IMR-90 (cell line): Measurements from ENCODE around the gene CCDC200. TPM values are rescaled to one million over a fixed set of nuclear protein-coding genes. Genes with fewer than 3 reads are reported as not detected.
"Not testable (repeated sequence)": the region's sequence is repeated elsewhere in the genome, so short reads cannot be mapped to it uniquely, and the experiment has no call there.

Source experiments
- ATAC-seq: fragments of 200-7000 bp; cut with Tn5 transposase; 2 replicates; pipeline ENCODE4 v1.9.1; 2020; ENCODE audit warnings: low read depth, mild to moderate bottlenecking, moderate library complexity
- BruUV-seq: library from RNA; stranded (reverse); fragments of 400-500 nt; replicated peaks from 2 replicates; lab custom pipeline; 2021; lab: Mats Ljungman, UMichigan
- CTCF ChIA-PET: fragments of 300-600 bp; formaldehyde crosslinking; extraction: SDS; loops from one replicate; lab custom pipeline; 2021; ENCODE audit warnings: antibody characterized with exemption; lab: Yijun Ruan, JAX
- POLR2A ChIA-PET: fragments of 300-600 bp; sonication (Branson Sonifier 250); formaldehyde crosslinking; loops from one replicate; lab custom pipeline; 2022; ENCODE audit warnings: antibody characterized with exemption; ENCODE audit not compliant: unreplicated experiment; lab: Charles Lee
- DNase-seq: peaks from one replicate; pipeline ENCODE4 v3.0.0; 2013
- H2AFZ ChIP-seq: replicated peaks from 2 replicates; pipeline ENCODE3; 2013; ENCODE audit warnings: low read length, mild to moderate bottlenecking; ENCODE audit not compliant: poor library complexity
- H2AK5ac ChIP-seq: 2 replicates; pipeline ENCODE4 v1.6.1; 2013; ENCODE audit warnings: low read depth, low read length, inconsistent platforms
- H2AK9ac ChIP-seq: replicated peaks from 2 replicates; pipeline ENCODE3; 2013; ENCODE audit warnings: mild to moderate bottlenecking, low read depth, low read length, moderate library complexity; ENCODE audit not compliant: poor library complexity
- H2BK120ac ChIP-seq: 2 replicates; pipeline ENCODE4 v1.6.1; 2013; ENCODE audit warnings: low read depth, low read length, inconsistent platforms
- H2BK15ac ChIP-seq: 3 replicates; pipeline ENCODE4 v1.6.1; 2013; ENCODE audit warnings: low read depth, low read length, inconsistent platforms
- H2BK20ac ChIP-seq: 2 replicates; pipeline ENCODE4 v1.6.1; 2013; ENCODE audit warnings: low read depth, mild to moderate bottlenecking, inconsistent platforms, low read length, moderate library complexity
- H2BK5ac ChIP-seq: 2 replicates; pipeline ENCODE4 v1.6.1; 2013; ENCODE audit warnings: mild to moderate bottlenecking, low read depth, low read length, inconsistent platforms; ENCODE audit not compliant: poor library complexity, severe bottlenecking
- H3K14ac ChIP-seq: replicated peaks from 2 replicates; pipeline ENCODE4 v1.6.1; 2013; ENCODE audit warnings: low read depth, low read length, inconsistent platforms
- H3K18ac ChIP-seq: 2 replicates; pipeline ENCODE4 v1.6.1; 2013; ENCODE audit warnings: low read depth, low read length, control low read depth
- H3K23ac ChIP-seq: 2 replicates; pipeline ENCODE4 v1.6.1; 2013; ENCODE audit warnings: low read depth, low read length, inconsistent platforms
- H3K27ac ChIP-seq: 2 replicates; pipeline ENCODE4 v1.5.1; 2013; ENCODE audit warnings: mild to moderate bottlenecking, control low read depth, low read length; ENCODE audit not compliant: insufficient read depth
- H3K27me3 ChIP-seq: 2 replicates; pipeline ENCODE4 v1.6.1; 2013; ENCODE audit warnings: low read length; ENCODE audit not compliant: control insufficient read depth, insufficient read depth
- H3K36me3 ChIP-seq: 2 replicates; pipeline ENCODE4 v1.6.1; 2013; ENCODE audit warnings: low read length, mixed read lengths; ENCODE audit not compliant: control insufficient read depth, insufficient read depth
- H3K4ac ChIP-seq: 2 replicates; pipeline ENCODE4 v1.6.1; 2013; ENCODE audit warnings: low read depth, low read length, inconsistent platforms
- H3K4me1 ChIP-seq: 2 replicates; pipeline ENCODE4 v1.6.1; 2013; ENCODE audit warnings: low read length, mixed read lengths; ENCODE audit not compliant: control insufficient read depth, insufficient read depth
- H3K4me2 ChIP-seq: 2 replicates; pipeline ENCODE4 v1.6.1; 2013; ENCODE audit warnings: low read depth, mild to moderate bottlenecking, control low read depth, low read length, moderate library complexity
- H3K4me3 ChIP-seq: 2 replicates; pipeline ENCODE4 v1.5.1; 2013; ENCODE audit warnings: low read depth, mild to moderate bottlenecking, control low read depth, low read length, moderate library complexity; ENCODE audit not compliant: insufficient read depth
- H3K56ac ChIP-seq: 2 replicates; pipeline ENCODE4 v1.6.1; 2013; ENCODE audit warnings: low read length, inconsistent platforms; ENCODE audit not compliant: insufficient read depth; ENCODE audit errors: extremely low read depth
- H3K79me1 ChIP-seq, 2 experiments: 2 replicates each; pipeline ENCODE4 v1.6.1; 2013; ENCODE audit warnings: low read length in 2 of 2, inconsistent platforms in 1 of 2, low read depth in 1 of 2
- H3K9ac ChIP-seq: 2 replicates; pipeline ENCODE4 v1.6.1; 2013; ENCODE audit warnings: low read depth, low read length, control low read depth
- H3K9me1 ChIP-seq: 2 replicates; pipeline ENCODE4 v1.6.1; 2013; ENCODE audit warnings: low read length, inconsistent platforms; ENCODE audit not compliant: insufficient read depth
- H3K9me3 ChIP-seq: 2 replicates; pipeline ENCODE4 v1.6.1; 2013; ENCODE audit warnings: low read length; ENCODE audit not compliant: control insufficient read depth, insufficient read depth
- H4K20me1 ChIP-seq: 2 replicates; pipeline ENCODE4 v1.6.1; 2013; ENCODE audit warnings: low read length, inconsistent platforms; ENCODE audit not compliant: insufficient read depth
- H4K5ac ChIP-seq: 2 replicates; pipeline ENCODE4 v1.6.1; 2013; ENCODE audit warnings: mild to moderate bottlenecking, low read depth, low read length, control low read depth
- H4K8ac ChIP-seq, 2 experiments: 2 replicates each; pipeline ENCODE4 v1.6.1; 2013; ENCODE audit warnings: low read depth in 2 of 2, low read length in 2 of 2, control low read depth in 1 of 2, inconsistent platforms in 1 of 2
- H4K91ac ChIP-seq: 2 replicates; pipeline ENCODE4 v1.6.1; 2013; ENCODE audit warnings: low read depth, low read length, inconsistent platforms; ENCODE audit not compliant: insufficient read depth
- POLR2A ChIP-seq: IDR thresholded peaks from 2 replicates; pipeline ENCODE4 v1.6.1; 2012; ENCODE audit warnings: mild to moderate bottlenecking, low read depth, low read length
- WGBS, 2 experiments: methylation state at CpG; one replicate each; pipeline versions ENCODE4 v1.1.5 to v1.1.7; 2013; ENCODE audit warnings: missing lambda C conversion rate in 2 of 2; ENCODE audit not compliant: insufficient read length in 1 of 2; ENCODE audit errors: extremely low coverage in 2 of 2; 5-methylcytosine and 5-hydroxymethylcytosine counted together
- dilution Hi-C: fragments of 300-500 bp; cut with HindIII; formaldehyde crosslinking; loops from one replicate; pipeline ENCODE4 v1.14.3; 2018; ENCODE audit warnings: low sequenced_read_pairs; ENCODE audit not compliant: unreplicated experiment
- in situ Hi-C: fragments of 300-500 bp; cut with MboI; formaldehyde crosslinking; loops from 3 replicates; pipeline ENCODE4 v1.14.3; 2019; ENCODE audit warnings: low sequenced_read_pairs, inconsistent platforms, mixed read lengths
- intact Hi-C: fragments of 100-400 bp; cut with micrococcal nuclease; formaldehyde crosslinking; loops from 2 replicates; pipeline ENCODE4 v1.10.0; 2022
- polyA plus RNA-seq, 3 experiments: library from polyadenylated mRNA; depleted of rRNA; stranded (reverse); fragments of >200 nt; gene quantifications; 2 replicates each; pipeline ENCODE4 v1.2.3, GENCODE V29; 2012; ENCODE audit warnings: low replicate concordance in 1 of 3
- total RNA-seq: library from RNA; depleted of rRNA; stranded (reverse); fragments of >200 nt; gene quantifications from 2 replicates; pipeline ENCODE4 v1.2.3, GENCODE V29; 2012

The CCDC200 gene
- total and polyA plus RNA-seq, 2 of the 4 experiments (the other 2 are of a cell fraction) = not detected

DNA sequence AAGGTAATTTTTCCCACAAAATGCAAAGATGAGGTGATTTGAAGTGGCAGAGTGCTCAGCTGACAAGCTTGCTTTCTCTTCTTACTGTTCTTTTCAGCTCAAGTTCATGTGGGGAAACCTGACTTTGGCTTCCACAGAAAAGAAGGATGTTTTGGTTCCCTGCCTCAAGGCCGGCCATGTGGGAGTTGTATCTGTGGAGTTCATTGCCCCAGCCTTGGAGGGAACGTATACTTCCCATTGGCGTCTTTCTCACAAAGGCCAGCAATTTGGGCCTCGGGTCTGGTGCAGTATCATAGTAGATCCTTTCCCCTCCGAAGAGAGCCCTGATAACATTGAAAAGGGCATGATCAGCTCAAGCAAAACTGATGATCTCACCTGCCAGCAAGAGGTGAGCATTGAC lies 35.2 kb downstream of the CCDC200 start:
- no peak for DNase-seq
- intact Hi-C loops = no loop called here
- no peak overlapping the region for H2BK15ac ChIP-seq
- TF ChIP-seq POLR2A = no peak
- no peak overlapping the region for H2BK120ac ChIP-seq
- H2AK9ac ChIP-seq = no peak overlapping the region
- H3K4ac ChIP-seq = no peak overlapping the region
- H3K27ac ChIP-seq = no peak overlapping the region
- no peak overlapping the region for H2AFZ ChIP-seq
- H2BK20ac ChIP-seq = no peak overlapping the region
- no peaks in the 10 kb centered on the region for H3K4me1 ChIP-seq
- ChIA-PET POLR2A (no interaction called here), CTCF (no interaction called here)
- H3K56ac ChIP-seq = no peak overlapping the region
- no peak overlapping the region for H2BK5ac ChIP-seq
- 96% methylated on average over 4 of the region's 5 CpGs; no CpG with 5 or more reads in 1 of the 2 experiments for WGBS, 2 experiments
- no peaks in the 10 kb centered on the region; the same call in 1 of the 2 replicates for H3K9me1 ChIP-seq
- H3K9me3 ChIP-seq = no peaks in the 10 kb centered on the region
- BruUV-seq = TSS peak; percentile 85
- ATAC-seq = no peak
- no peak overlapping the region for H4K5ac ChIP-seq
- H3K9ac ChIP-seq = no peak overlapping the region
- H3K4me2 ChIP-seq = no peak overlapping the region
- H4K91ac ChIP-seq = no peak overlapping the region
- no peak overlapping the region for H2AK5ac ChIP-seq
- H3K14ac ChIP-seq = no peak overlapping the region
- no peak overlapping the region for H3K4me3 ChIP-seq
- in situ Hi-C loops = loop anchor here (25.0 kb wide), 1 partner anchor 294 kb away; the partner anchor contains the start of gene DHX8
- dilution Hi-C loops = no loop called here
- H4K8ac ChIP-seq = no peak overlapping the region
- peaks cover 71% of the 10 kb centered on the region for H3K36me3 ChIP-seq
- H3K23ac ChIP-seq = no peak overlapping the region
- no peaks in the 10 kb centered on the region for H3K27me3 ChIP-seq
- H3K18ac ChIP-seq = no peak overlapping the region
- H4K20me1 ChIP-seq = no peaks in the 10 kb centered on the region; the same call in 1 of the 2 replicates
- H3K79me1 ChIP-seq = peaks cover 4 to 6% of the 10 kb centered on the region in 2 experiments; a peak in 2 of 4 replicates

- intact Hi-C loops, H3K27ac ChIP-seq, H4K8ac ChIP-seq, H4K91ac ChIP-seq, H2BK15ac ChIP-seq, ATAC-seq, dilution Hi-C loops, H2AFZ ChIP-seq, H3K4me1 ChIP-seq, H4K5ac ChIP-seq, H2AK9ac ChIP-seq, DNase-seq, H3K56ac ChIP-seq, H2BK5ac ChIP-seq, H3K9me1 ChIP-seq, H2AK5ac ChIP-seq, H3K14ac ChIP-seq, H2BK120ac ChIP-seq, H3K4ac ChIP-seq, H3K9me3 ChIP-seq, H3K4me3 ChIP-seq, POLR2A ChIA-PET, H3K27me3 ChIP-seq, H3K9ac ChIP-seq, H3K4me2 ChIP-seq, H4K20me1 ChIP-seq, H2BK20ac ChIP-seq, H3K23ac ChIP-seq, H3K18ac ChIP-seq, BruUV-seq: not testable (repeated sequence)
- in situ Hi-C loops = loop anchor here (25.0 kb wide), 1 partner anchor 301 kb away; the partner anchor contains the start of gene DHX8
- H3K79me1 ChIP-seq = peaks cover 6 to 14% of the 10 kb centered on the region in 2 experiments
- 100% methylated on average over 2 of the region's 5 CpGs; no CpG with 5 or more reads in 1 of the 2 experiments for WGBS, 2 experiments
- CTCF ChIA-PET = interaction anchor here (0.6 kb wide), 1 partner anchor 123 kb away, joined by 4 read pairs; no protein-coding TSS in a partner anchor
- peaks cover 50% of the 10 kb centered on the region for H3K36me3 ChIP-seq
These were observed 41.8 kb downstream of the CCDC200 start for GRCh38 chr17:43186656-43187055.
